WI38 (cell line): ENCODE measurements around the gene FRS2.

Source experiments
- H3K4me3 ChIP-seq: 2 replicates; pipeline ENCODE4 v1.5.1; 2011; ENCODE audit warnings: low read depth, mild to moderate bottlenecking, control low read depth, low read length
- CTCF ChIP-seq: IDR thresholded peaks from 2 replicates; pipeline ENCODE4 v1.5.1; 2012; ENCODE audit warnings: low read depth, mild to moderate bottlenecking, control low read depth, low read length

Gene FRS2

GRCh38 chr12:69474456-69474855 is 4.3 kb downstream of the FRS2 start:
- H3K4me3 ChIP-seq = no peak overlapping the region
- no peak for TF ChIP-seq CTCF

GRCh38 chr12:69475237-69475975 is 5.2 kb downstream of the FRS2 start:
- TF ChIP-seq CTCF = no peak
- H3K4me3 ChIP-seq = no peak overlapping the region

- no peak for TF ChIP-seq CTCF
- no peak overlapping the region for H3K4me3 ChIP-seq
Measured at GRCh38 chr12:69476276-69477017, 6.3 kb downstream of the FRS2 start.

GRCh38 chr12:69479675-69480074 is 9.5 kb downstream of the FRS2 start:
- no peak overlapping the region for H3K4me3 ChIP-seq
- no peak for TF ChIP-seq CTCF

GRCh38 chr12:69480698-69481097 is 10.5 kb downstream of the FRS2 start:
- no peak overlapping the region for H3K4me3 ChIP-seq
- no peak for TF ChIP-seq CTCF

GRCh38 chr12:69481133-69481532 is 10.9 kb downstream of the FRS2 start:
- H3K4me3 ChIP-seq = no peak overlapping the region
- no peak for TF ChIP-seq CTCF

- no peak overlapping the region for H3K4me3 ChIP-seq
- no peak for TF ChIP-seq CTCF
Measured at GRCh38 chr12:69483700-69484099, 13.5 kb downstream of the FRS2 start.
